ENCODE results near the gene ADTRP. TPM values are rescaled to one million over a fixed set of nuclear protein-coding genes. Genes with fewer than 3 reads are reported as not detected.
A peak's percentile ranks its signal among the peaks of the same experiment; 100 is the strongest.

Gene ADTRP
- total RNA-seq, 1 donor from 2014 or later = under 0.01 TPM

GRCh38 chr6:11779329-11780096 lies 910 bp upstream of the ADTRP start:
- Histone ChIP-seq H3K27me3 (ENCODE audit: control insufficient read depth in 3 of 3, insufficient read depth in 3 of 3, low read length in 3 of 3) (no peaks in the 10 kb centered on the region), H3K27ac (ENCODE audit: low read depth, low read length) (no peak overlapping the region), H3K36me3 (ENCODE audit: control insufficient read depth in 3 of 3, insufficient read depth in 3 of 3, low read length in 3 of 3) (no peaks in the 10 kb centered on the region), H3K9ac (ENCODE audit: low read depth in 1 of 3, low read length in 3 of 3) (no peak overlapping the region), H3K4me3 (ENCODE audit: low read length in 3 of 3) (no peak overlapping the region), H3K4me1 (ENCODE audit: control insufficient read depth in 3 of 3, insufficient read depth in 3 of 3, low read length in 3 of 3) (peaks cover 3 to 7% (median 4%) of the 10 kb centered on the region in 3 donors), H3K9me3 (ENCODE audit: control insufficient read depth in 3 of 3, low read length in 3 of 3) (no peaks in the 10 kb centered on the region)

- no peak overlapping the region for H3K4me3 ChIP-seq (ENCODE audit: low read length in 3 of 3)
- H3K4me1 ChIP-seq (ENCODE audit: control insufficient read depth in 3 of 3, insufficient read depth in 3 of 3, low read length in 3 of 3) = peaks cover 3 to 7% (median 4%) of the 10 kb centered on the region in 3 donors
- H3K36me3 ChIP-seq (ENCODE audit: control insufficient read depth in 3 of 3, insufficient read depth in 3 of 3, low read length in 3 of 3) = no peaks in the 10 kb centered on the region
- H3K27ac ChIP-seq (ENCODE audit: low read depth, low read length) = no peak overlapping the region
- no peaks in the 10 kb centered on the region for H3K9me3 ChIP-seq (ENCODE audit: control insufficient read depth in 3 of 3, low read length in 3 of 3)
- H3K9ac ChIP-seq (ENCODE audit: low read depth in 1 of 3, low read length in 3 of 3) = no peak overlapping the region
- no peaks in the 10 kb centered on the region for H3K27me3 ChIP-seq (ENCODE audit: control insufficient read depth in 3 of 3, insufficient read depth in 3 of 3, low read length in 3 of 3)
These were observed 567 bp downstream of the ADTRP start for GRCh38 chr6:11778036-11778435.

- Histone ChIP-seq H3K4me3 (ENCODE audit: low read length in 3 of 3) (no peak overlapping the region), H3K27ac (ENCODE audit: low read depth, low read length) (no peak overlapping the region), H3K36me3 (ENCODE audit: control insufficient read depth in 3 of 3, insufficient read depth in 3 of 3, low read length in 3 of 3) (no peaks in the 10 kb centered on the region), H3K27me3 (ENCODE audit: control insufficient read depth in 3 of 3, insufficient read depth in 3 of 3, low read length in 3 of 3) (no peaks in the 10 kb centered on the region), H3K9me3 (ENCODE audit: control insufficient read depth in 3 of 3, low read length in 3 of 3) (no peaks in the 10 kb centered on the region), H3K4me1 (ENCODE audit: control insufficient read depth in 3 of 3, insufficient read depth in 3 of 3, low read length in 3 of 3) (peaks cover 8 to 13% (median 9%) of the 10 kb centered on the region in 3 donors), H3K9ac (ENCODE audit: low read depth in 1 of 3, low read length in 3 of 3) (no peak overlapping the region)
These were observed 2.7 kb downstream of the ADTRP start for GRCh38 chr6:11775791-11776409.

GRCh38 chr6:11774426-11774825 lies 4.2 kb downstream of the ADTRP start:
- H3K36me3 ChIP-seq (ENCODE audit: control insufficient read depth in 3 of 3, insufficient read depth in 3 of 3, low read length in 3 of 3) = no peaks in the 10 kb centered on the region

GRCh38 chr6:11773581-11773980 lies 5.0 kb downstream of the ADTRP start:
- no peak overlapping the region for H3K9ac ChIP-seq (ENCODE audit: low read depth in 1 of 3, low read length in 3 of 3)
- no peaks in the 10 kb centered on the region for H3K36me3 ChIP-seq (ENCODE audit: control insufficient read depth in 3 of 3, insufficient read depth in 3 of 3, low read length in 3 of 3)
- no peak overlapping the region for H3K27ac ChIP-seq (ENCODE audit: low read depth, low read length)
- no peaks in the 10 kb centered on the region for H3K27me3 ChIP-seq (ENCODE audit: control insufficient read depth in 3 of 3, insufficient read depth in 3 of 3, low read length in 3 of 3)
- no peaks in the 10 kb centered on the region for H3K9me3 ChIP-seq (ENCODE audit: control insufficient read depth in 3 of 3, low read length in 3 of 3)
- H3K4me3 ChIP-seq (ENCODE audit: low read length in 3 of 3) = no peak overlapping the region
- H3K4me1 ChIP-seq (ENCODE audit: control insufficient read depth in 3 of 3, insufficient read depth in 3 of 3, low read length in 3 of 3) = peaks cover 15 to 17% (median 16%) of the 10 kb centered on the region in 3 donors

More at GRCh38 chr6:11774426-11774825, 4.2 kb downstream of the ADTRP start:
- Histone ChIP-seq H3K27ac (ENCODE audit: low read depth, low read length) (no peak overlapping the region), H3K9me3 (ENCODE audit: control insufficient read depth in 3 of 3, low read length in 3 of 3) (no peaks in the 10 kb centered on the region), H3K9ac (ENCODE audit: low read depth in 1 of 3, low read length in 3 of 3) (no peak overlapping the region), H3K4me1 (ENCODE audit: control insufficient read depth in 3 of 3, insufficient read depth in 3 of 3, low read length in 3 of 3) (peaks cover 17 to 18% (median 18%) of the 10 kb centered on the region in 3 donors), H3K4me3 (ENCODE audit: low read length in 3 of 3) (no peak overlapping the region), H3K27me3 (ENCODE audit: control insufficient read depth in 3 of 3, insufficient read depth in 3 of 3, low read length in 3 of 3) (no peaks in the 10 kb centered on the region)

- H3K27me3 ChIP-seq (ENCODE audit: control insufficient read depth in 3 of 3, insufficient read depth in 3 of 3, low read length in 3 of 3) = no peaks in the 10 kb centered on the region
- no peaks in the 10 kb centered on the region for H3K36me3 ChIP-seq (ENCODE audit: control insufficient read depth in 3 of 3, insufficient read depth in 3 of 3, low read length in 3 of 3)
- peaks cover 13 to 16% (median 15%) of the 10 kb centered on the region in 3 donors for H3K4me1 ChIP-seq (ENCODE audit: control insufficient read depth in 3 of 3, insufficient read depth in 3 of 3, low read length in 3 of 3)
- H3K9me3 ChIP-seq (ENCODE audit: control insufficient read depth in 3 of 3, low read length in 3 of 3) = no peaks in the 10 kb centered on the region
- H3K4me3 ChIP-seq (ENCODE audit: low read length in 3 of 3) = no peak overlapping the region
- no peak overlapping the region for H3K9ac ChIP-seq (ENCODE audit: low read depth in 1 of 3, low read length in 3 of 3)
- H3K27ac ChIP-seq (ENCODE audit: low read depth, low read length) = peak overlapping the region; percentile 41
These were observed 5.6 kb downstream of the ADTRP start for GRCh38 chr6:11773013-11773412.

- Histone ChIP-seq H3K4me1 (ENCODE audit: control insufficient read depth in 3 of 3, insufficient read depth in 3 of 3, low read length in 3 of 3) (peaks cover 13 to 16% (median 15%) of the 10 kb centered on the region in 3 donors), H3K27me3 (ENCODE audit: control insufficient read depth in 3 of 3, insufficient read depth in 3 of 3, low read length in 3 of 3) (no peaks in the 10 kb centered on the region), H3K9ac (ENCODE audit: low read depth in 1 of 3, low read length in 3 of 3) (no peak overlapping the region), H3K27ac (ENCODE audit: low read depth, low read length) (peak overlapping the region; percentile 73), H3K36me3 (ENCODE audit: control insufficient read depth in 3 of 3, insufficient read depth in 3 of 3, low read length in 3 of 3) (no peaks in the 10 kb centered on the region), H3K4me3 (ENCODE audit: low read length in 3 of 3) (no peak overlapping the region), H3K9me3 (ENCODE audit: control insufficient read depth in 3 of 3, low read length in 3 of 3) (no peaks in the 10 kb centered on the region)
These were observed 6.3 kb downstream of the ADTRP start for GRCh38 chr6:11772109-11772825.

- Histone ChIP-seq H3K9ac (ENCODE audit: low read depth in 1 of 3, low read length in 3 of 3) (no peak overlapping the region), H3K4me3 (ENCODE audit: low read length in 3 of 3) (no peak overlapping the region), H3K27ac (ENCODE audit: low read depth, low read length) (peak overlapping the region; percentile 73)
These were observed 7.0 kb downstream of the ADTRP start for GRCh38 chr6:11771473-11772048.

GRCh38 chr6:11770546-11771466 lies 7.8 kb downstream of the ADTRP start:
- peak overlapping the region in 1 of 3 donors; percentile 51 for H3K9ac ChIP-seq (ENCODE audit: low read depth in 1 of 3, low read length in 3 of 3)
- H3K36me3 ChIP-seq (ENCODE audit: control insufficient read depth in 3 of 3, insufficient read depth in 3 of 3, low read length in 3 of 3) = no peaks in the 10 kb centered on the region
- H3K4me3 ChIP-seq (ENCODE audit: low read length in 3 of 3) = peak overlapping the region in 2 of 3 donors; percentile 9 to 54
- no peaks in the 10 kb centered on the region for H3K27me3 ChIP-seq (ENCODE audit: control insufficient read depth in 3 of 3, insufficient read depth in 3 of 3, low read length in 3 of 3)
- H3K4me1 ChIP-seq (ENCODE audit: control insufficient read depth in 3 of 3, insufficient read depth in 3 of 3, low read length in 3 of 3) = peaks cover 13 to 16% (median 15%) of the 10 kb centered on the region in 3 donors
- H3K27ac ChIP-seq (ENCODE audit: low read depth, low read length) = peak overlapping the region; percentile 73
- no peaks in the 10 kb centered on the region for H3K9me3 ChIP-seq (ENCODE audit: control insufficient read depth in 3 of 3, low read length in 3 of 3)

More at GRCh38 chr6:11771473-11772048, 7.0 kb downstream of the ADTRP start:
- Histone ChIP-seq H3K27me3 (ENCODE audit: control insufficient read depth in 3 of 3, insufficient read depth in 3 of 3, low read length in 3 of 3) (no peaks in the 10 kb centered on the region), H3K9me3 (ENCODE audit: control insufficient read depth in 3 of 3, low read length in 3 of 3) (no peaks in the 10 kb centered on the region), H3K4me1 (ENCODE audit: control insufficient read depth in 3 of 3, insufficient read depth in 3 of 3, low read length in 3 of 3) (peaks cover 13 to 16% (median 15%) of the 10 kb centered on the region in 3 donors), H3K36me3 (ENCODE audit: control insufficient read depth in 3 of 3, insufficient read depth in 3 of 3, low read length in 3 of 3) (no peaks in the 10 kb centered on the region)
